B cell (primary cell): Measurements from ENCODE around the gene ST13. TPM values are rescaled to one million over a fixed set of nuclear protein-coding genes. Genes with fewer than 3 reads are reported as not detected.

ENCODE experiments used
- ATAC-seq: fragments of 200-7000 bp; cut with Tn5 transposase; one replicate; pipeline ENCODE4 v1.10.0; 2021; ENCODE audit warnings: low read depth, mild to moderate bottlenecking, moderate number of reproducible peaks, moderate library complexity
- CTCF ChIA-PET: fragments of 350-600 bp; sonication (Branson Sonifier 250); formaldehyde crosslinking; loops from one replicate; lab custom pipeline; 2021; ENCODE audit warnings: antibody characterized with exemption, inconsistent platforms; lab: Charles Lee
- POLR2A ChIA-PET: fragments of 350-600 bp; sonication (Branson Sonifier 250); formaldehyde crosslinking; loops from one replicate; lab custom pipeline; 2021; ENCODE audit warnings: antibody characterized with exemption; lab: Charles Lee
- DNase-seq: peaks from one replicate; pipeline ENCODE4 v3.0.0; 2013
- H2AFZ ChIP-seq: 2 replicates; pipeline ENCODE4 v1.6.1; 2012; ENCODE audit warnings: mild to moderate bottlenecking, low read depth, low read length; ENCODE audit not compliant: insufficient read depth, poor library complexity, severe bottlenecking
- H3K27ac ChIP-seq, 2 donors: 1 replicate in 1 of 2; 2 replicates in 1 of 2; pipeline ENCODE4 v1.5.1; 2012 to 2013; ENCODE audit warnings: low read length in 2 of 2, mild to moderate bottlenecking in 2 of 2, moderate library complexity in 1 of 2
- H3K27me3 ChIP-seq, 4 experiments: fragments of 200-600 bp in 1 of 4; sonication (generic) in 1 of 4; replicated peaks in 1 of 4; 1 replicate in 2 of 4; 2 replicates in 2 of 4; pipeline versions ENCODE4 v1.6.1 to v1.7.0; 2013 to 2016; ENCODE audit warnings: low read length in 3 of 4, mild to moderate bottlenecking in 2 of 4, mixed read lengths in 1 of 4, moderate library complexity in 1 of 4; ENCODE audit not compliant: insufficient read depth in 4 of 4, control insufficient read depth in 3 of 4; ENCODE audit errors: control extremely low read depth in 1 of 4
- H3K36me3 ChIP-seq, 2 experiments: replicated peaks in 1 of 2; 1 replicate in 1 of 2; 2 replicates in 1 of 2; pipeline versions ENCODE4 v1.6.1 to v1.7.1; 2013; ENCODE audit warnings: low read length in 1 of 2; ENCODE audit not compliant: insufficient read depth in 2 of 2, control insufficient read depth in 1 of 2; ENCODE audit errors: control extremely low read depth in 1 of 2, extremely low read depth in 1 of 2
- H3K4me1 ChIP-seq, 2 donors: fragments of 200-600 bp in 1 of 2; sonication (generic) in 1 of 2; 1 replicate in 1 of 2; 2 replicates in 1 of 2; pipeline versions ENCODE4 v1.5.1 to v1.6.1; 2013 to 2017; ENCODE audit warnings: low read length in 2 of 2; ENCODE audit not compliant: control insufficient read depth in 2 of 2, insufficient read depth in 2 of 2
- H3K4me2 ChIP-seq: replicated peaks from 2 replicates; pipeline ENCODE3; 2012; ENCODE audit warnings: mild to moderate bottlenecking, low read depth, low read length; ENCODE audit not compliant: poor library complexity, severe bottlenecking
- H3K4me3 ChIP-seq, 5 experiments: fragments of 200-600 bp in 1 of 5; sonication (generic) in 1 of 5; 1 replicate in 3 of 5; 2 replicates in 2 of 5; pipeline versions ENCODE4 v1.5.1 to v1.7.0; 2011 to 2016; ENCODE audit warnings: low read length in 4 of 5, mild to moderate bottlenecking in 4 of 5, low read depth in 2 of 5, control low read depth in 1 of 5, moderate library complexity in 1 of 5; ENCODE audit not compliant: insufficient read depth in 1 of 5; ENCODE audit errors: control extremely low read depth in 1 of 5, extremely low read depth in 1 of 5
- H3K79me2 ChIP-seq: fragments of 200-600 bp; sonication (generic); one replicate; pipeline ENCODE4 v1.6.0; 2016; ENCODE audit warnings: low read length; ENCODE audit not compliant: control insufficient read depth, insufficient read depth
- H3K9ac ChIP-seq: fragments of 200-600 bp; sonication (generic); 2 replicates; pipeline ENCODE4 v1.6.1; 2017; ENCODE audit warnings: mild to moderate bottlenecking, low read length, moderate library complexity
- H3K9me3 ChIP-seq, 3 donors: one replicate each; pipeline versions ENCODE4 v1.6.1 to v1.7.1; 2013; ENCODE audit warnings: low read length in 2 of 3; ENCODE audit not compliant: control insufficient read depth in 2 of 3, insufficient read depth in 1 of 3; ENCODE audit errors: control extremely low read depth in 1 of 3
- H4K20me1 ChIP-seq: 2 replicates; pipeline ENCODE4 v1.6.0; 2012; ENCODE audit warnings: mild to moderate bottlenecking, low read length; ENCODE audit not compliant: insufficient read depth, control insufficient read depth, poor library complexity, severe bottlenecking
- H3K27ac Mint-ChIP-seq: one replicate; pipeline ENCODE4 v1.8.0; 2021; ENCODE audit warnings: mixed read lengths
- H3K27me3 Mint-ChIP-seq: one replicate; pipeline ENCODE4 v1.8.0; 2021; ENCODE audit warnings: mixed read lengths
- H3K4me1 Mint-ChIP-seq: one replicate; pipeline ENCODE4 v1.8.0; 2021; ENCODE audit warnings: mixed read lengths
- H3K4me3 Mint-ChIP-seq: one replicate; pipeline ENCODE4 v1.8.0; 2021; ENCODE audit warnings: mixed read lengths
- H3K9me3 Mint-ChIP-seq: one replicate; pipeline ENCODE4 v1.8.0; 2022; ENCODE audit warnings: mixed read lengths; ENCODE audit not compliant: insufficient read depth
- EZH2 ChIP-seq: IDR thresholded peaks from 2 replicates; pipeline ENCODE4 v1.6.1; 2012; ENCODE audit warnings: borderline replicate concordance, low read depth, mild to moderate bottlenecking, moderate library complexity, low read length; ENCODE audit not compliant: insufficient read depth, poor library complexity, severe bottlenecking
- WGBS: methylation state at CpG from one replicate; pipeline ENCODE4 v1.1.5; 2013; ENCODE audit warnings: missing lambda C conversion rate; ENCODE audit not compliant: insufficient coverage; 5-methylcytosine and 5-hydroxymethylcytosine counted together
- intact Hi-C: fragments of 100-400 bp; cut with micrococcal nuclease; formaldehyde crosslinking; loops from one replicate; pipeline ENCODE4 v1.10.0; 2022
- polyA plus RNA-seq: library from polyadenylated mRNA; depleted of rRNA; stranded (reverse); fragments of >200 nt; gene quantifications from 2 replicates; pipeline ENCODE4 v1.2.3, GENCODE V29; 2012
- total RNA-seq, 2 donors: library from RNA; stranded (reverse); fragments of 120-200 nt in 1 of 2; gene quantifications; 1 replicate in 1 of 2; 2 replicates in 1 of 2; pipeline versions ENCODE4 v1.2.3 to v1.2.4, GENCODE V29; 2013 to 2022
- TF ChIP-seq, protein P1 (sequence below): fragments of 200-600 bp; IDR thresholded peaks from one replicate; pipeline ENCODE4 v1.8.0; 2022; ENCODE audit warnings: antibody characterized with exemption, mild to moderate bottlenecking

The ST13 gene
- total and polyA plus RNA-seq, 2 donors (not counting 1 experiment from before 2014, with no cell fraction given), result 44.6 to 187 TPM

DNA sequence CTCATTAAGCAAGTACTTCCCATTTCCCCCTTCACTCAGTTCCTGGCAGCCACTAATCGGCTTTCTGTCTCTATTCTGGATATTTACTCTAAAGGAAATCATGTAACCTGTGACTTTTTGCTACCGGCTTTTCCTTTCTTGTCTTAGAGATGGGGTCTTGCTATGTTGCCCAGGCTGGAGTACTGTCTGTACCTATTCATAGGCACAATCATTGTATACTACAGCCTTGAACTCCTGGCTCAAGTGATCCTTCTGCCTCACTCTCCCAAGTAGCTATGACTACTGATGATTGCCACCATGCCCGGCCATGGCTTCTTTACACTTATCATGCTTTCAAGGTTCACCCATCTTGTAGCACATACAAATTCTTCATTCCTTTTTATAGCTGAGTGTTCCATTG lies 49.7 kb downstream of the ST13 start:
- Histone ChIP-seq H3K27me3 (no peaks in the 10 kb centered on the region), H3K79me2 (peaks cover 32% of the 10 kb centered on the region), H3K9ac (no peak overlapping the region), H3K27ac (no peak overlapping the region), H4K20me1 (peaks cover 15% of the 10 kb centered on the region), H3K4me3 (no peak overlapping the region), H3K4me2 (no peak overlapping the region), H3K36me3 (peaks cover 0 to 11% of the 10 kb centered on the region in 2 experiments), H3K4me1 (no peaks in the 10 kb centered on the region), H2AFZ (no peak overlapping the region), H3K9me3 (no peaks in the 10 kb centered on the region)
- peaks cover 10% of the 10 kb centered on the region for H3K4me1 Mint-ChIP-seq
- POLR2A ChIA-PET, result interaction anchor here (1.0 kb wide), 1 partner anchor 12 kb away, joined by 3 read pairs; no protein-coding TSS in a partner anchor
- no peaks in the 10 kb centered on the region for H3K27me3 Mint-ChIP-seq
- DNase-seq, result no peak
- ATAC-seq, result no peak
- TF ChIP-seq, protein P1, sequence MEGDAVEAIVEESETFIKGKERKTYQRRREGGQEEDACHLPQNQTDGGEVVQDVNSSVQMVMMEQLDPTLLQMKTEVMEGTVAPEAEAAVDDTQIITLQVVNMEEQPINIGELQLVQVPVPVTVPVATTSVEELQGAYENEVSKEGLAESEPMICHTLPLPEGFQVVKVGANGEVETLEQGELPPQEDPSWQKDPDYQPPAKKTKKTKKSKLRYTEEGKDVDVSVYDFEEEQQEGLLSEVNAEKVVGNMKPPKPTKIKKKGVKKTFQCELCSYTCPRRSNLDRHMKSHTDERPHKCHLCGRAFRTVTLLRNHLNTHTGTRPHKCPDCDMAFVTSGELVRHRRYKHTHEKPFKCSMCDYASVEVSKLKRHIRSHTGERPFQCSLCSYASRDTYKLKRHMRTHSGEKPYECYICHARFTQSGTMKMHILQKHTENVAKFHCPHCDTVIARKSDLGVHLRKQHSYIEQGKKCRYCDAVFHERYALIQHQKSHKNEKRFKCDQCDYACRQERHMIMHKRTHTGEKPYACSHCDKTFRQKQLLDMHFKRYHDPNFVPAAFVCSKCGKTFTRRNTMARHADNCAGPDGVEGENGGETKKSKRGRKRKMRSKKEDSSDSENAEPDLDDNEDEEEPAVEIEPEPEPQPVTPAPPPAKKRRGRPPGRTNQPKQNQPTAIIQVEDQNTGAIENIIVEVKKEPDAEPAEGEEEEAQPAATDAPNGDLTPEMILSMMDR, result no peak
- no peak for TF ChIP-seq EZH2
- WGBS, result 100% methylated on average over 1 of the region's 3 CpGs
- CTCF ChIA-PET, result interaction anchor here (1.1 kb wide), 1 partner anchor 21 kb away, joined by 3 read pairs; no protein-coding TSS in a partner anchor
- no peak overlapping the region for H3K27ac Mint-ChIP-seq
- intact Hi-C loops, result no loop called here
- H3K4me3 Mint-ChIP-seq, result no peak overlapping the region
- H3K9me3 Mint-ChIP-seq, result no peaks in the 10 kb centered on the region

DNA sequence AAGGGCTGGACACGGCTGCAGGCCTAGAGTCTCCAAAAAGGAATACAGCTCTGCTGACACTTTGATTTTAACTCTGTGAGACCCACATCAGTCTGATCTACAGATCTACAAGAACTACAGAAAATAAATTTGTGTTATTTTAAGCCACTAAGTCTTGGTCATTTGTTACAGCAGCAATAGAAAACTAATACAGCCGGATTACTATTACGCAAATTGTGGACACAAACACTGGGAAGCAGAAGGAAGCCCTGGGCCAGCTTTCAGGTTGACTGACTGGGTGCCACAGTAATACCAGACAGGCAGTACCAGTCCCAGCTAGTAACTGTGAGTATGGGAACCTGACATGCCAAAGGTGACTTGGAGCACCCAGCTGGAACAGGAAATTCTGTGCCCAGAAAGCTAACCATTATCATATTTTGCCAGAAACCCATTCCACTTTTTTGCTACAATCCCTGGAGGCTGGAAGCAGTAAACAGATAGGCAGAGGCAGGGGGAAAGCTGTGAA lies 50.7 kb downstream of the ST13 start:
- no peaks in the 10 kb centered on the region for H3K9me3 ChIP-seq
- peaks cover 10% of the 10 kb centered on the region for H4K20me1 ChIP-seq
- 100% methylated on average over 2 of the region's 3 CpGs for WGBS
- H3K4me3 ChIP-seq, result no peak overlapping the region
- H3K9ac ChIP-seq, result no peak overlapping the region
- no peak for DNase-seq
- H3K4me1 ChIP-seq, result no peaks in the 10 kb centered on the region
- CTCF ChIA-PET, result interaction anchor here (0.8 to 1.1 kb wide), 2 partner anchors 21 to 369 kb away, joined by 3 read pairs; no protein-coding TSS in a partner anchor
- peaks cover 7% of the 10 kb centered on the region for H3K4me1 Mint-ChIP-seq
- TF ChIP-seq, protein P1, result no peak
- no peak for TF ChIP-seq EZH2
- POLR2A ChIA-PET, result no interaction called here
- no peaks in the 10 kb centered on the region for H3K27me3 ChIP-seq
- peaks cover 23% of the 10 kb centered on the region for H3K79me2 ChIP-seq
- no peak overlapping the region for H3K27ac ChIP-seq
- H2AFZ ChIP-seq, result no peak overlapping the region
- no peak for ATAC-seq
- no peak overlapping the region for H3K27ac Mint-ChIP-seq
- H3K36me3 ChIP-seq, result peaks cover 0 to 11% of the 10 kb centered on the region in 2 experiments
- H3K9me3 Mint-ChIP-seq, result no peaks in the 10 kb centered on the region
- H3K27me3 Mint-ChIP-seq, result no peaks in the 10 kb centered on the region
- no peak overlapping the region for H3K4me3 Mint-ChIP-seq
- intact Hi-C loops, result no loop called here
- no peak overlapping the region for H3K4me2 ChIP-seq
